Esophagus squamous epithelium (tissue), 4 donors: ENCODE measurements around the gene SBNO2.

ENCODE experiments used
- CTCF ChIP-seq, 6 experiments: fragments of 450-650 bp in 4 of 6; fragments of 200-600 bp in 2 of 6; sonication (generic) in 2 of 6; IDR thresholded peaks; one replicate each; pipeline ENCODE4 v1.5.1; 2016 to 2019; ENCODE audit warnings: antibody characterized with exemption in 6 of 6, mild to moderate bottlenecking in 4 of 6, moderate library complexity in 4 of 6
- POLR2A ChIP-seq, 4 donors: fragments of 450-650 bp; IDR thresholded peaks; one replicate each; pipeline ENCODE4 v1.6.1; 2017; ENCODE audit warnings: antibody characterized with exemption in 4 of 4, mild to moderate bottlenecking in 4 of 4, moderate library complexity in 3 of 4

GRCh38 chr19:1213391-1214286 lies 39.6 kb upstream of the SBNO2 start:
- TF ChIP-seq CTCF (IDR thresholded peaks at IDR 0.05) (no peak), POLR2A (IDR thresholded peaks at IDR 0.05) (peak in 2 of 4 donors; percentile 28 to 64)
